Measurements from ENCODE around the gene TBC1D10A.
A peak's percentile ranks its signal among the peaks of the same experiment; 100 is the strongest.

Gene TBC1D10A, protein sequence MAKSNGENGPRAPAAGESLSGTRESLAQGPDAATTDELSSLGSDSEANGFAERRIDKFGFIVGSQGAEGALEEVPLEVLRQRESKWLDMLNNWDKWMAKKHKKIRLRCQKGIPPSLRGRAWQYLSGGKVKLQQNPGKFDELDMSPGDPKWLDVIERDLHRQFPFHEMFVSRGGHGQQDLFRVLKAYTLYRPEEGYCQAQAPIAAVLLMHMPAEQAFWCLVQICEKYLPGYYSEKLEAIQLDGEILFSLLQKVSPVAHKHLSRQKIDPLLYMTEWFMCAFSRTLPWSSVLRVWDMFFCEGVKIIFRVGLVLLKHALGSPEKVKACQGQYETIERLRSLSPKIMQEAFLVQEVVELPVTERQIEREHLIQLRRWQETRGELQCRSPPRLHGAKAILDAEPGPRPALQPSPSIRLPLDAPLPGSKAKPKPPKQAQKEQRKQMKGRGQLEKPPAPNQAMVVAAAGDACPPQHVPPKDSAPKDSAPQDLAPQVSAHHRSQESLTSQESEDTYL

DNA sequence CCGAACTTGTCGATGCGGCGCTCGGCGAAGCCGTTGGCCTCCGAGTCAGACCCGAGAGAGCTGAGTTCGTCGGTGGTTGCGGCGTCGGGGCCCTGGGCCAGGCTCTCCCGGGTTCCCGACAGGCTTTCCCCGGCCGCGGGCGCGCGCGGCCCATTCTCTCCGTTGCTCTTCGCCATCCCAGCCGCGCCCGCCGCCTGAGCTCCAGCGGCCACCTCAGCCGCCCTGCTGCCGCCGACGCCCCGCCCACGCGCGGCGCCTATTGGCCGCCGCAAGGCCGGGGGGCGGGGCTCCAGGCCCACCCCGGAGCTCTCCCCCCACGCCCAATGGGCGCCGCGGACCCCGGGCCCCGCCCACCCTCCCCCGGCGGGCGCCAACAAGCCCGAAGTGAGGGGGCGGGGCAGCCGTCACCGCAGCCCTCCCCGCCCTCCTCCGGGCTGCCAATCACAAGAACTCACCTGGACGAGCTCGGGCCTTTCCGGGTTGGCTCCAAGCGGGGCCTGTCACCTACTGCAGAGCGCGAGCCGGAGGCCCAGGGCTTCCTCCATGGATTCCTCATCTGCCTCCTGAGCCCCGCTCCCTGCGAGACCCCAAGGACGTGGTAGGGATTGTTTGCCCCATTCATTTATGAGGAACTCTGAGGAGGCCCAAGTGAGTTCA is at the start of gene TBC1D10A:
Gene TBC1D10A, minus strand, starts transcription at position 236 of the 657 bp plus-strand sequence. Its CDS starts 60 bp downstream, at position 176.
- peak; percentile 68 for DNase-seq

DNA sequence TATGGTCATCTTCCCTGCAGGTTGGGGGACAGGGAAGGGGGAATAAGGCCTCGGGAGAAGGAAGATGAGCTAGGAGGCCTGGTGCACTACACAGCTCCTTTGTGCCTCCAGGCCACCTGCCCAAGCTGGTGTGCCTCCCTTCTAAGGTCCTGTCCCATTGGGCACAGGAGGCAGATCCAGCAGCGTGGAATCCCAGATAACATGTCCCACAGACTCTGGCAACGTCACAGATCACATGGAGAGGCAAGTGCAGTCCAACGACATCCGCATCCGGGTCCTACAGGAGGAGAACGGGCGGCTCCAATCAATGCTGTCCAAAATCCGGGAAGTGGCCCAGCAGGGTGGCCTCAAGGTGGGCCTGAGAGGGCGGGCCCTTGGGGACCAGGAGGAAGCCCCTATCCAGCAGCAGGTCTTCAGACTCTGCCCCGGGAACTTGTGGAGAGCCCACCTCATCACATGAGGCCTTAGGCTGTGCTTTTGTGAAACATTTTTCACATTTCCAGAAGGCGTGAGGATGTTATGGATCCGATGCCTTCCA is 48.6 kb upstream of the TBC1D10A start:
- no peak for DNase-seq

DNA sequence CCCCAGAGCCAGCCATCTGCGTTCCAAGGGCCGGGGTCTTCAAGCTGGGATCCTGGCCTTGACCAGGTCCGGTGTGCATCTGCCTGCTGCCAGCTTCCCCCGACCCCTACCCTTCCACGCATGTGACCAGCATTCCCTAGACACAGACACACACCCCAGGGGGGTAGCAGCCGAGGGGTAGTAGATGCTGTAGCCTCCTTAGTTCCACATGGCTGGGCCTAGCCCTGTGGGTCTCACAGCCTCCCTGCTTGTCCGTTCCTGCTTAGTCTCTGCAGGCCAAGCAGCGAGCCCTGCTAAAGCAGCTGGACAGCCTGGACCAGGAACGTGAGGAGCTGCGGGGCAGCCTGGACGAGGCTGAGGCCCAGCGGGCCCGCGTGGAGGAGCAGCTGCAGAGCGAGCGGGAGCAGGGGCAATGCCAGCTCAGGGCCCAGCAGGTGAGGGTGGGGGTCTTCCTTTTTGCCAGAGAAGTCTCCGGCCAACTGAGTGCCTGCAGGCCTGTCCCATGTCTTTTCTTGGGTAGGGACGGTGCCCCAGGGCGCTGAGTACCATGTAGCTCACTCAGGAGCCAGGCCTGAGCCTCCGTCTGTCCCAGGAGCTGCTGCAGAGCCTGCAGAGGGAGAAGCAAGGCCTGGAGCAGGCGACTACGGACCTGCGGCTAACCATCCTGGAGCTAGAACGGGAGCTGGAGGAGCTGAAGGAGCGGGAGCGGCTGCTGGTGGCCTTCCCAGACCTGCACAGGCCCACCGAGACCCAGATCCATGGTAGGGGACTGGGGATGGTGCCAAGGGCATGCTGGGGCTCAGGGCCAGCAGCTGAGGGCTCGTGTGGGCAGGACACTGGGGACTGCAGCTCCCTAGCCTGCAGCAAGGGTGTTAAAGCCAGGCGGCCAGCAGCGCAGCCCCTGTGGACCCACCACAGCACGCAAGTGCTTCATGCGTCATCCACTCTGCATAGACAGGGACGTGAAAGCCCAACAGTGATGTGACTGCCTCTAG is 46.9 kb upstream of the TBC1D10A start:
- DNase-seq: no peak

DNA sequence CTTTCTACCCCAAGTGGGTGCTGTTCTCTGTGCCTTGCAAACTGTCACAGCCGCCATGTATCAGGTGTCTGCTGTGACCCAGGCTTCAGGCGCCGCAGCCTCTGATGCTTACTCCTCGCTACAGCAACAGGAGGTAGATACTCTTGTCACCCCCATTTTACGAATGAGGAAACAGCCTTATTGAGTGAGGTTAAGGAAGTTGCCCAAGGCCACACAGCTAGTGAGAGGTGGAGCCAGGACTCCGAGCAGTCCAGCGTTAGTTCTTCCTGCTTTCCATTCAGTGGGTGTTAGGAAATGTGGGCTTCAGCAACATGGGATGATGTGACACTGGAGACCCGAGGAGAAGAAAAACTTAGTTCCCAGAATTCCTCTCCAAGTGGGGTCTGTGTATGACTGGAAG is 46.2 kb upstream of the TBC1D10A start:
- DNase-seq: no peak

DNA sequence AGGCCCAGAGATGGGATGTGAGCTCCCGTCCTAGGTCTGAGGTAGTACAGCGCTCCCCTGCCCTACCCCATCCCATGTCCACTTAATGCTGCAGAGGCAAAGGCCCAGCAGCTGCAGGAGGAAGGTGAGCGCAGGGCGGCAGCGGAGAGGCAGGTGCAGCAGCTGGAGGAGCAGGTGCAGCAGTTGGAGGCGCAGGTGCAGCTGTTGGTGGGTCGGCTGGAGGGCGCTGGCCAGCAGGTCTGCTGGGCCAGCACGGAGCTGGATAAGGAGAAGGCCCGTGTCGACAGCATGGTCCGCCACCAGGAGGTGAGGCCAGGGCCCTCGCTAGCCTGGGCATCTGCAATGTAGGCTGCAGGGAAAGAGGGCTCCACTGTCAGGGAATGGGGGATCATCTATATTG is 45.2 kb upstream of the TBC1D10A start:
- no peak for DNase-seq

DNA sequence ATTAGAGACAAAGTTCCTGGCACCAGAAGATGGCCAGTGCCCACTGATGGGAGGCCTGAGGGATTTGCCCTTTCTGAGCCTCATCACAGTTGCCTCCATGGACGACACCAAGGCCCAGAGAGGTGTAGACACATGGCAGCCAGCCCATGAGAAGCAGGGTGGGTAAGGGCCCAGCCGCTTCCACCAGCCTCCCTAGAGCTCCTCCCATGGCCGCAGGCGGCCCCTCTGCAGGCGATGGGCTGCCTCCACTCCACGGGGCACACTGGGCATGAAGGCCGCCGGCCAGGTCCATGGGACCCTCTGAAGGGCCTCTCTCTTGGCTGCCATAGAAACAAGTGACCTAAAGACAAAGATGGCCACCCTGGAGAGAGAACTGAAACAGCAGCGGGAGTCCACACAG is 44.6 kb upstream of the TBC1D10A start:
- DNase-seq: no peak

DNA sequence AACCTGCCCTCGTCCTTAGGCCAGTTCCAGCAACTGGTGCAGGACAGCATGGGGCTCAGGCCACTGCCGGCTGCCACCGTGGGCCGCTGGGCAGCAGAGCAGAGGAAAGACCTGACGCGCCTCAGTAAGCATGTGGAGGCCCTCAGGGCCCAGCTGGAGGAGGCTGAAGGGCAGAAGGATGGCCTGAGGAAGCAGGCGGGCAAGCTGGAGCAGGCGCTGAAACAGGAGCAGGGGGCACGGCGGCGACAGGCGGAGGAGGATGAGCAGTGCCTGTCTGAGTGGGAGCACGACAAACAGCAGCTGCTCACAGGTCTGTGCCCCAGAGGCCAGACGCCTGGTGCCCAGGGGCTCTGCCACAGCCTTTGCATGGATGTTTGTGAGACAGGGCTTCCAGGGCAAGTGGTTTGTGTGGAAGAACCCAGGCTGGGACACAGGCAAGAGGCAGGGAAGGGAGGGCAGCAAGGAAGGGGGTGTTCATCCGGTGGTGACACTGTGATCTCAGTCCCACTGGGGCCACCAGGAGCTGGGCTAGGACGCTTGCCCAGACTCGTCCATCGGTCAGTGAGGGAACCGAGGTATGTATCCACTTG is 44.0 kb upstream of the TBC1D10A start:
- DNase-seq: no peak

DNA sequence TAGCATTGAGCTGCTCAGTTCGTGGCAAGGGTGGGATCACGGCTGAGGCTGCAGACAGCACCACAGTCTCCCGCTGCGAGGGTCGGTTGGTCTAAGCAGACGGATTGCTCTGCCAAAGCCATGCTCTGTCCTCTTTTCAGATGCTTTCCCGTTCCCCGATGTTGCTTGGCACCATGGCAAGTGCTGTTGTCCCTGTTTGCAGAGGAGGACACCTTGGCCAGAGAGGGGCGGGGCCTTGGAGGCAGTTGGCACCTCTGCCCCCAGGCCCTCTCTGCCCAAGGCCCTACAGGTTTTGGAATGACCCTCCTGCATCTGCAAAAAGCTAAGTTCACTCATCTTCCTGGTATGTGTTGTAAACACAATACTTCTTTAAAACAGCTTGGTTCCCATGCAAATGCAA is 41.7 kb upstream of the TBC1D10A start:
- no peak for DNase-seq

DNA sequence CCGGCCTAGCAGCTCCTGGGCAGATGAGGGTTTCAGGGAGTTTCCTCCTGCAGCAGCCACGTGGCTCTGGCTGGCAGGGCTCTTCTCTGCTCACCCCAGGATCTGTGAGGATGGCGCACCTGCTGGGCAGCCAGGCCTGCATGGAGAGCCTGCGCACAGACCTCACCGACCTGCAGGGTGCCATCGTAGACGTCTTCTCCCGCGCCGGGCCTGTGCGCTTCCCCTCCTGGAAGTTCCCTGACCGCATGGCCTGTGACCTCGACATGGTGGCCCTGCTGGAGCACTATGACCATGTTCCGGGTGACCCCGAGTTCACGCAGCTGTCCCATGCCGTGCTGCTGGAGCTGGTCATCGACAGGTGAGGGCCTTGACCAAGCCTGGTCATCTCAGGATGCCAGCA is 39.1 kb upstream of the TBC1D10A start:
- DNase-seq: no peak

DNA sequence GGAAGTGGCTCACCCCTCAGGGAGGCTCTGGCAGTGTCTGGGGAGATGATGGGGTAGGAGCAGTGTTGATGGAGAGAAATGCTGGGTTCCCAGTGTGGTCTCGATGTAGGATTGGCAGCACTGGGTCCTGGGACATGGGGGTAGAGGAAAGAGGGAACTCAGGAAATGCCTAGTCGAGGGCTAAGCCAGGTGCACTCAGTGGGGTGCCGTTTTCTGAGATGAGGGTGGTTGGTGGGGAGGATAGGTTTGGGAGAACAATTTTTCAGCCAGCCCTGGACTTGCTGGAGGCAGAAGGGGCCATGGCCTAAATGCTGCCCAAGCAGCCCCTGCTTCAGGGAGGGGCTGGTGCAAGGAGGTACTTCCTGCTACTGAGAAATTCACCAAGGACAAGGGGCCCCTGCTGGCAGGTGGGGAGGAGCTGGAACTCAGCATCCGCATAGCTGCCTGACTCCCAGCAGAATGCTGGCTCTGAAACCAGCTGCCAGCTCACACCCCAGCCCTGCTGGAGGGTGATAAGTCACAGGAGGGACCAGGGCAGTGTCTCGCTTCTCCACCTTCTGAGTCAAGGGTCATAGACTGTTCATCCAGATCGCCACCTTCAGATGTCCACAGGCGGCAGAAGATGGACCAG is 36.0 kb upstream of the TBC1D10A start:
- DNase-seq: no peak

DNA sequence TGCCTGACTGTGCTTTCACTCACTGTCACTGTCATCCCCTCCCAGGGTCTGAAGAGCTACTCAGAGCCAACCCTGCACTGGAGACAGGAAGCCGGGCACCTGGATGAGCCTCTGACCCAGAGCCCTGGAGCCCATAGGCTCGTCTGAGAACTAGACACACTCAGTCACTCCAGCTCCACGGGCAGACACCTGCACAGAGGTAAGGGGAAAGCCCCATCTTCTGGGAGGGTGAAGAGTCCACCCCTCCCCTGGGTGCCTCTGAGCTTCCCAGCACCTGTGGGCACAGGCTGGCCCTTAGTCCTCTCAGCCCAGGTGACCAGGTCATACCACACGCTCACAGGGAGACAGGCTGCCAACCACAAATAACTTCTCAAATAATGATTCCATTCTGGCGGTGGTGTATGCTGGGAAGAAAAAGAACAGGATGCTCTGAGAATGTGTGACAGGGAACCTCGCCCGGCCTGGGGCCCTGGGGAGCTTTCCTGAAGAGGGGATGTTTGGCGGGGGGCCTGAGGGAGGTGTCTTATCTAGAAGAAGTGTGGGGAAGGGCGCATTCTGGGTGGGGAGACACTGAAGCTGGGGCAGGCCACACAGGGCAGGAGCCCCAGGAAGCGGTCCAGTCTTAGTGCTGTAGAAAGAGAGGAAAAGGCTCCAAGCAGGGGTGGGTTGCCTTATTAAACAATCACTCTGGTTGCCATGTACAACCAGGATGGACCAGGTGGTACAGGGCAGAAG is 35.3 kb upstream of the TBC1D10A start:
- no peak for DNase-seq

DNA sequence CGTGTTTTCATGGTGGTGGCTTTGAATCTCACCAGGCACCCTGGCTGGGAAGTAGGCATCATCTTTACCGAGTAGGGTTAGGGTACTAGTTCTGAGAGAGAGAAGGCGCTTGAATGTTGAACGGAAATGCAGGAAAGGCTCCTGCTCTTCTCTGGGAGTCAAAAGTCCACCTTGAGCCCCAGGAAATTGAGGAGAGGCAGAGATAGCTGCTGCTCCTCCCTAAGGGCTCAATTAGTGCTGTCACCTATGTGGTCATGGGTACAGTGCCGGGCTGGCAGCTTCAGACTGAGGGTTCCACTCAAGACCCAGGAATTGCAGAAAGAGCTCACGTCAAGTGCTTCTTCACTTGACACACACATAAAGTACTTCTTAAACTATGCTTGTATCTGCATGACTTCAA is 31.8 kb upstream of the TBC1D10A start:
- DNase-seq: no peak

DNA sequence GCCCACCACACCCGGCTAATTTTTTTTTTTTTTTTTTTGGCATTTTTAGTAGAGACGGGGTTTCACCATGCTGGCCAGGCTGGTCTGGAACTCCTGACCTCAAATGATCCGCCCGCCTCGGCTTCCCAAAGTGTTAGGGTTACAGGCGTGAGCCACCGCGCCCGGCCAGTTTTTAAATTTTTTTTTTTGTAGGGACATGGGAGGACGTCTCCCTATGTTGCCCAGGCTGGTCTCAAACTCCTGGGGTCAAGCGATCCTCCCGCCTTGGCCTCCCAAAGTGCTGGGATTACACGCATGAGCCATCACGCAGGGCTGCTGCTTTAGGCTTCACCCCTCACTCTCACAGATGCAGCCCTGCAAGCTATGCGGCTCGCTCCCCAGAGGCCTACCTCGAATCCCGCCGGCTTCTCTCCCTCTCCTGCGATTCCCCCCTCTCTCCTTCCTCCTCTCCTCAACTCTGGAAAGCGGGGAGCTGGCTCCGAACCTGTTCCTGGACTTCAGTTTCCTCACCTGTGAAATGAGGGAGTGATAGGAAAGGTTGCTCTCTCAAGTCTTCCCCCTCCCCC is 31.0 kb upstream of the TBC1D10A start:
- no peak for DNase-seq

DNA sequence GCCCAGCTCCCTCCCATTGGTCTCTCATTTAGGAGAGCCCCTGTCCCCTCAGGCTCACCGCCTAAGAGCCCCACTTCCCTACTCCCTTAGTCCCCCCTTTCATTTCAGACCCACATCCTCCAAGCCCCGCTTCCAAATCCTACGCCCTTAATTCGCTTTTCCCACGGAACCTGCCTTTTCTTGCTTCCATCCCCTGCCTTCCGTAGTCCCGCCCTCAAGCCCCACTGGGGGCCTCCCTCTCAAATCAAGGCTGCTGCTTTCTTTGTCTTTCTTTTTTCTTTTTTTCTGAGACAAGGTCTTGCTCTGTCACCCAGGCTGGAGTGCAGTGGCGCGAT is 30.5 kb upstream of the TBC1D10A start:
- no peak for DNase-seq

DNA sequence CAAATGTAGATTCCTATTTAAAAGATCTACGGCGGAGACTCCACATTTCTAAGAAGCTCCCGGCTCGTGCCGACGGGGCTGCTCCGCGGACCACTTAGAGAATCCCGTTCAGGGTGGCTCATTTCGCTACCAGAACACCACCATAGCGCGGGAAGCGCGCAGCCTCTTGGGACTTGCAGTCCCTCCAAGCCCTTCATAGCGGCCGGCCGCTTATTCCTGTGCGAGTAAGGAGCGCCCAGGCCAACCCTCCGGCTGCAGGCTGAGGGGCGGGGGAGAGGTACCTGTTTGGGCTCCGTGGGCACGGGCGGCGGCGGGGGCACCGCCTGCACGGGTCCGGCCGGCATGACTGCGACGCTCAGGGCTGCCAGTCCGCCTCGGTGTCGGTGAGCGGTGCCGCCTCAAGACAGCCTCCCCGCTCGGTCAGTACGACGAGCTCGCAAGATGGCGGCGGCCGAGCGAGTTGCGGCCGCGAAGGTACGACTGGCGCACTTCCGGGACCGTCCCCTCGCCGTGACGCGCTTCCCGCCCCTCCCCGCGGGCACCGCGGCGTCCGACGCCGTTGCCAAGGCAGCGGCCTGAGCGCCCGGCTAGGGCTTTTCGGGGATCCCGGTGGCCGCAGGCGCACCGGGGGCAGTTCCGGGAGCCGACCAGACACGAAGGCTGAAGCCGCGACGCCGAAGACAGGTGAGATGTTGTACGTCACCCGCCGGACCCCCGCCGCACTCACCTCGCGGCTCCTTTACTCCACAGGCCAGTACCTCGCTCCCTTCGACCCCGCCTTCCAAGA is 29.9 kb upstream of the TBC1D10A start, which contains the start of the genes CCDC157 and SF3A1:
Gene CCDC157, plus strand, starts transcription at position 559 of the 787 bp plus-strand sequence. CDS start 8,994 bp downstream, outside the sequence.
Gene SF3A1, minus strand, starts transcription at position 446 of the 787 bp plus-strand sequence. Its CDS starts 102 bp downstream, at position 344.
- peak; percentile 17 for DNase-seq

DNA sequence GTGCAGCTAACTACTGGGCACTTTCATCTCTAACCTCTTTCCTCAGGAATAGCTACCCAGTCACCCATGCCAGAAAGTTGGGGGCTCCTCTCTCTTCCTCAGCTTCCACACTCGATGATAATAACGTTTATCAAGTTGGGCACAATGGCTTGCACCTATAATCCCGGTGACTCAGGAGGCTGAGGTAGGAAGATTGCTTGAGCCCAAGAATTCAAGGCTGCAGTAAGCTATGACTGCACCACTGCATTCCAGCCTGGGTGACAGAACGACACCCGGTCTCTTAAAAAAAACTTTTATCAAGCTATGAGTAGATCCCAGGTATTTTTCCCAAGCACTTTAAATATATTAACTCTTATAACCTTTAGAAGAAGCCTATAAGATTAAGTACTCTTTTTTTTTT is 27.9 kb upstream of the TBC1D10A start:
- DNase-seq: no peak

DNA sequence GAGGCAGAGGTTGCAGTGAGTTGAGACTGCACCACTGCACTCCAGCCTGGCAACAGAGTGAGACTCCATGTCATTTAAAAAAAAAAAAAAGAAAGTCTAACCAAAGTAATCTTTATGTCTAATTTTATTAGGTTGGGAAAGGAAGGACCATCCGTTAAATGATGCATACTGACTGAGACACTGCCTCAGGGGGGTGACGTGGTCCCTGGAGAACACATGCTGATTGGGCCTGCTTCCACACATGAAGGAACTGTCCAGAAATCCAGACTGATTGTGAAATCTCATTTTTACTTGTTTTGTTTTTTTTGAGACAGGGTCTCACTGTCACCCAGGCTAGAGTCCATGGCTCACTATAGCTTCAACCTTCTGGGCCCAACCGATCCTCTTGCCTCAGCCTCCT is 24.5 kb upstream of the TBC1D10A start:
- DNase-seq: no peak

DNA sequence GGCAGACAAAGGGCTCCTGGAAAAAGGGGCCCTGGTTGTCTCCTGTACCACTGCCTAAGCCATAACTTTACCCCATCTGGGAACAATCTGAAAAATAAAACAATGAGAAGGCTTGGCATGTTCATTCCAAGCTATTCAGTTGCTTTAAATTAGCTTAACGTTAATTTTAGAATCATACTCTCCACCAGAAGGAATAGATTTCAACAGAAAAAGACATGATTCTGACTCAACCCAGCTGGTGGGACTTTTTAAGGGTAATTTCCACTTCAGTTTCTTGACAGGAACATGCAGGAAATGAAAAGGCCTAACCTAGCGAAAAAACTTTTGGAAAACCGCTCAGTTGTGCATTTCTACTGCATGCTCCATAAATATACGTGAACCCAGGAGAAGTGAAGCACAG is 22.1 kb upstream of the TBC1D10A start:
- DNase-seq: no peak

DNA sequence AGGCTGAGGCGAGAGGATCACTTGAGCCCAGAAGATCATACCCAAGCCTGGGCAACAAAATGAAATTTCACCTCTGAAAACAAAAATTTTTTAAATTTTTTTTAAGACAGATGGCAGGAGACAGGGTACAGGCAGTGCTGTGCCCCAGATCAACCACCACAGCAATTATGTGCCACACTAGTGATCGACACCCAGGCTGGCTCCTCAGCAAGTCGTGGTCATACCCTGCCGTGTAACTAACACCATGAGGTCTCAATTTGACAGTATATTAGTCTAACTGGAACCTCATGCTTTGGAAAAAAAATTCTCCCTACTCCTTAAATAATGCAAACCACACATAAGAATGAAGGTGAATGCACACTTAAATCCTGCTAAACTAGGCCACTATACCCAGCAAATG is 21.7 kb upstream of the TBC1D10A start:
- no peak for DNase-seq

Data from NCI-H2081 treated with DMSO at 0.1 percent for 48 hours (cell line).